NT2/D1 (cell line): ENCODE data around the gene PCDH7.

Experiments used
- DNase-seq: peaks from one replicate; pipeline ENCODE4 v3.0.0-alpha.2; 2011; ENCODE audit warnings: low read depth, low spot score
- H3K27me3 ChIP-seq: 2 replicates; pipeline ENCODE4 v1.6.0; 2011; ENCODE audit warnings: mild to moderate bottlenecking; ENCODE audit not compliant: insufficient read length, insufficient read depth
- H3K36me3 ChIP-seq: 2 replicates; pipeline ENCODE4 v1.6.1; 2011; ENCODE audit warnings: mild to moderate bottlenecking, low read length, mixed read lengths; ENCODE audit not compliant: insufficient read depth, insufficient read length
- H3K4me1 ChIP-seq: 2 replicates; pipeline ENCODE4 v1.5.1; 2011; ENCODE audit not compliant: insufficient read depth, insufficient read length
- H3K4me3 ChIP-seq: 2 replicates; pipeline ENCODE4 v1.5.1; 2011; ENCODE audit warnings: low read depth; ENCODE audit not compliant: insufficient read length
- H3K9ac ChIP-seq: 2 replicates; pipeline ENCODE4 v1.6.0; 2011; ENCODE audit warnings: low read depth; ENCODE audit not compliant: insufficient read length
- H3K9me3 ChIP-seq: 2 replicates; pipeline ENCODE4 v1.5.1; 2011; ENCODE audit warnings: mild to moderate bottlenecking, low read length; ENCODE audit not compliant: insufficient read depth
- SUZ12 ChIP-seq: IDR thresholded peaks from 2 replicates; pipeline ENCODE4 v1.6.1; 2011; ENCODE audit not compliant: insufficient read length, insufficient read depth; ENCODE audit errors: extremely low read depth
- YY1 ChIP-seq: IDR thresholded peaks from 2 replicates; pipeline ENCODE4 v1.6.1; 2011; ENCODE audit not compliant: insufficient read length, insufficient read depth
- ZNF274 ChIP-seq: IDR thresholded peaks from 2 replicates; pipeline ENCODE4 v1.6.1; 2011; ENCODE audit warnings: mild to moderate bottlenecking, low read depth, low read length

The PCDH7 gene

DNA sequence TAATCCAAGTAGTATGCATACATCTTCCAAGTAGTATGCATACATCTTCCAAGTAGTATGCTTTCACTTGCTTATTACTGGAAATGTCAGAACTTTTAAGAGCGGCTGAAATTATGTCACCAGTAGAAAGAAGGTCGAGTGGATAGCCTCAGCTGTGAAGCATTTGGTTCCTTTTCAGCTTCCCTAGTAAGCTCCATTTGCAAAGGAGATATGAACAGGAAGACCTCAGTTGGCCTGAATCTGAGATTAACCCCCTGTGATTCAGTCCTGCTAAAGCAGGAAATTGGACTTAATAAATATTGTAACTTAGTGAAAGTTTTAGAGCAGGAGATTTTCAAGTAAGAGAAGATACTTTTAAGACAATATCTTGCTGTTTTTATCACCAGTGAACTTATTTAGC is 48.1 kb downstream of the PCDH7 start:
- H3K27me3 ChIP-seq = no peaks in the 10 kb centered on the region
- H3K9ac ChIP-seq = no peak overlapping the region
- no peaks in the 10 kb centered on the region for H3K9me3 ChIP-seq
- DNase-seq = no peak
- no peaks in the 10 kb centered on the region for H3K36me3 ChIP-seq
- TF ChIP-seq ZNF274 (no peak), YY1 (no peak), SUZ12 (no peak)
- H3K4me1 ChIP-seq = no peaks in the 10 kb centered on the region
- no peak overlapping the region for H3K4me3 ChIP-seq

DNA sequence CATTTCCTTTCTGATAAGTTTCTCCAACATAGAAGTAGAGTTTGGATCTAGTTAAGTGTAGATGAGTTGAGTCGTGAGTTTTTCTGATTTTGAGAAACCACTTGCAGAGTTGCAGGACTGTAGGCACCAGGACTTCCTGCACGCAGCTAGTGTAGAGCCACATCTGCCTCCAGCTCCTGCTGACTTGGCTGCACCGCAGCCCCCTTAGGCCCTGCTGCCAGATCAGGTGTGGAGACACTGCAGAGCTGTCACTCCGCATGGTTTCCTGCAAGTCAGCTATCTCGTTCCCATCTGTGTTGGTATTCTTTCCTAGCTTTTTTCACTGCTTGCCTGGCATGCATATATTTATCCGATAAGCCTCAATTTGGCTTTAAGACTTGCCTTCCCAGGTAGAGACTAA is 48.9 kb downstream of the PCDH7 start:
- Histone ChIP-seq H3K9ac (no peak overlapping the region), H3K9me3 (no peaks in the 10 kb centered on the region), H3K27me3 (no peaks in the 10 kb centered on the region), H3K36me3 (no peaks in the 10 kb centered on the region), H3K4me3 (no peak overlapping the region), H3K4me1 (no peaks in the 10 kb centered on the region)
- DNase-seq = no peak
- TF ChIP-seq YY1 (no peak), ZNF274 (no peak)

- TF ChIP-seq ZNF274 = no peak
- TF ChIP-seq SUZ12 = no peak
- no peak for TF ChIP-seq YY1
- no peak for DNase-seq
These were observed 49.9 kb downstream of the PCDH7 start for GRCh38 chr4:30770049-30770549.

DNA sequence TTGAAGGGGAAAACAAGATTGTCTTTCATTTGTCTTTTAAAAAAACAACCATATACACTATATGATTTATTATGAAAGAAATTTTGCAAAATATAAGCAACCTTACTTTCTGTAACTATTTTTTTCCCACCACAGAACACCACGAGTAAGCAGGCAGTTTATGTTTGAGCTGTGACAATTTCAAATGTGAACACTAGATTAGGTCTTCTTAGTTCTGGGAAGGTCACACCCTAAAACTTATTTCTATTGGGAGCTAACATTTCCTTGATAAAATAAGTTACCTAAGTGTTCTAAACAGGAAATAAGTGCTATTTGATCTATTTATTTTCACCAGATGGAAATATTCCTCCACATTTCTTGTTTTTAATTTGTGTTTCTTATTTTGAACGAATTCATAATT is 50.6 kb downstream of the PCDH7 start:
- DNase-seq = no peak
- no peak overlapping the region for H3K4me3 ChIP-seq
- no peak for TF ChIP-seq YY1
- TF ChIP-seq SUZ12 = no peak
- TF ChIP-seq ZNF274 = no peak

More at GRCh38 chr4:30770049-30770549, 49.9 kb downstream of the PCDH7 start:
- H3K4me3 ChIP-seq = no peak overlapping the region
- H3K4me1 ChIP-seq = no peaks in the 10 kb centered on the region
- H3K9me3 ChIP-seq = no peaks in the 10 kb centered on the region
- no peak overlapping the region for H3K9ac ChIP-seq
- H3K36me3 ChIP-seq = no peaks in the 10 kb centered on the region
- no peaks in the 10 kb centered on the region for H3K27me3 ChIP-seq

DNA sequence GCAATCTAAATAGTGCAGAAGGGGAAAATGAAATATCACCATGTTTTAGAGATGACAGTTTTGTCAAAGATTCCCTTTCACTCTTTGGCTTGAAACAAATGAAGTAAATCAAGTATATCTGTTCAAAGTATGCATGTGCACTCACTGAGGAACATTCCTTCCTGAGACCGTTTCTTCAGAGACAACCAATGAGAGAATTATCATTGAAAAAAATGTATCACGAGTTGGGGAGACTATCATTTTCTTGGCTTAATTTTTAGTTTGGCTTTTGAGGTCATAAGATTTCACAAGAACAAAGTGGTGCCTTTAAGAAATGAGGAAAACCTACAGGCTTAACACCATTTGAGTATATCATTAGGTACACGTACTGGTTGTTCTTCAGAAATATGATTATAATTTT is 56.3 kb downstream of the PCDH7 start:
- no peak for DNase-seq
- Histone ChIP-seq H3K9me3 (no peaks in the 10 kb centered on the region), H3K27me3 (no peaks in the 10 kb centered on the region), H3K9ac (no peak overlapping the region), H3K4me3 (no peak overlapping the region), H3K36me3 (no peaks in the 10 kb centered on the region), H3K4me1 (no peaks in the 10 kb centered on the region)
- no peak for TF ChIP-seq SUZ12
- TF ChIP-seq ZNF274 = no peak

More for the DNA sequence above, 50.6 kb downstream of the PCDH7 start:
- Histone ChIP-seq H3K27me3 (no peaks in the 10 kb centered on the region), H3K4me1 (no peaks in the 10 kb centered on the region), H3K9ac (no peak overlapping the region), H3K9me3 (no peaks in the 10 kb centered on the region), H3K36me3 (no peaks in the 10 kb centered on the region)

DNA sequence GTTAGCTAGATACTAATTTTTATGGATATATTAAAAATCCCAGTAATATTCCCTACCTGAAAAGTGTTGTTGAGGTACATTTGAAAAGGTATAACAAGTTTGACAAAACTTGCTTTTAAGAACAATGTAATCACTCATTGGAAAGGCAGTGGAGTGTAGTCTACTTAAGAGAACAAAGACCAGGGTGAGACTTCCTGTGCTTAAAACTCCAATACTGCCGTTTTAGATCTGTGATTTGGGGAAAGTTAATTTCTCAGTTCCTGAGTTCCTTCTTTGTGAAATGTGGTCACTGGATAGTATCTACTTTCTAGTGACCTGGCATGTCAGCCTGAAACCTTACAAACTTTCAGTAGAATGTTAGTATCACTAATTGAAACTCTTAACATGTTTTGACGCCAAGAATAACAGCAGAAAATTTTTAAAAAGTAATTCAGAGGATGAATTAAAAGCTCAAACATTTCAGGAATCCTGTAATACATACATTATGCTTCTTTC is 56.8 kb downstream of the PCDH7 start:
- Histone ChIP-seq H3K36me3 (no peaks in the 10 kb centered on the region), H3K27me3 (no peaks in the 10 kb centered on the region), H3K9ac (no peak overlapping the region), H3K9me3 (no peaks in the 10 kb centered on the region), H3K4me3 (no peak overlapping the region), H3K4me1 (no peaks in the 10 kb centered on the region)
- no peak for DNase-seq
- TF ChIP-seq YY1 (no peak), ZNF274 (no peak), SUZ12 (no peak)
